ENCODE results near the gene LRP8. TPM values are rescaled to one million over a fixed set of nuclear protein-coding genes. Genes with fewer than 3 reads are reported as not detected.
"Not testable (repeated sequence)": the region's sequence is repeated elsewhere in the genome, so short reads cannot be mapped to it uniquely, and the experiment has no call there.

The LRP8 gene
- total and polyA plus RNA-seq, 9 of the 15 experiments (the other 6 are each of a cell fraction or from before 2014, with no cell fraction given): 7.1 to 56.1 (median 31.3) TPM

- no peak for TF ChIP-seq CGGBP1 (CRISPR knock-in tag; IDR thresholded peaks at IDR 0.05)
- TF ChIP-seq TAL1 (IDR thresholded peaks at IDR 0.05): no peak
These were observed 43.4 kb downstream of the LRP8 start (continued) for GRCh38 chr1:53284224-53285020.

- H2AFZ ChIP-seq (ENCODE audit: low read depth, low read length); FAIRE-seq; H3K4me3 ChIP-seq; H4K20me1 ChIP-seq (replicated peaks; ENCODE audit: control insufficient read depth, insufficient read depth, low read length); H3K9me1 ChIP-seq (ENCODE audit: control insufficient read depth, insufficient read depth, low read length); in situ Hi-C loops (cut with MboI); H3K4me2 ChIP-seq (ENCODE audit: insufficient read depth, low read length); ATAC-seq; POLR2A ChIA-PET; H3K9me3 ChIP-seq (replicated peaks; ENCODE audit: control insufficient read depth, insufficient read depth, low read depth, low read length); H3K9ac ChIP-seq (ENCODE audit: insufficient read depth in 1 of 2, low read depth in 2 of 2, low read length in 2 of 2); H3K27me3 ChIP-seq (ENCODE audit: control insufficient read depth in 2 of 2, insufficient read depth in 2 of 2, low read length in 2 of 2); BruUV-seq (replicated peaks); DNase-seq (ENCODE audit: extremely low read depth in 1 of 4, low spot score in 3 of 4); H3K79me2 ChIP-seq (ENCODE audit: control insufficient read depth, insufficient read depth, low read length); intact Hi-C loops (cut with micrococcal nuclease); H3K27ac ChIP-seq (ENCODE audit: extremely low read depth, low read depth, low read length); H3K4me1 ChIP-seq (replicated peaks in 1 of 2; ENCODE audit: control insufficient read depth in 2 of 2, insufficient read depth in 2 of 2, low read length in 2 of 2): not testable (repeated sequence)
- 91% methylated on average over 12 of the region's 12 CpGs for WGBS (ENCODE audit: insufficient coverage, low coverage, missing lambda C conversion rate)
- H3K36me3 ChIP-seq (ENCODE audit: control insufficient read depth, insufficient read depth, low read length): peaks cover 85% of the 10 kb centered on the region
- CTCF ChIA-PET (ENCODE audit: low intra/inter-chr PET ratio): interaction anchor here (1.7 kb wide), 1 partner anchor 110 kb away, joined by 5 read pairs; no protein-coding TSS in a partner anchor
These were observed 44.7 kb downstream of the LRP8 start for GRCh38 chr1:53283156-53283555.

GRCh38 chr1:53281133-53281532 lies 46.7 kb downstream of the LRP8 start:
- H3K9ac ChIP-seq (ENCODE audit: insufficient read depth in 1 of 2, low read depth in 2 of 2, low read length in 2 of 2): no peak overlapping the region
- H3K4me1 ChIP-seq (replicated peaks in 1 of 2; ENCODE audit: control insufficient read depth in 2 of 2, insufficient read depth in 2 of 2, low read length in 2 of 2): no peaks in the 10 kb centered on the region
- intact Hi-C loops (cut with micrococcal nuclease): no loop called here
- no peaks in the 10 kb centered on the region for H3K9me1 ChIP-seq (ENCODE audit: control insufficient read depth, insufficient read depth, low read length)
- ChIA-PET POLR2A (interaction anchor here (0.8 kb wide), 1 partner anchor 14 kb away, joined by 3 read pairs; no protein-coding TSS in a partner anchor), CTCF (ENCODE audit: low intra/inter-chr PET ratio) (interaction anchor here (5.9 kb wide), 1 partner anchor 111 kb away, joined by 123 read pairs; no protein-coding TSS in a partner anchor)
- no TSS peak for BruUV-seq (replicated peaks)
- peaks cover 83% of the 10 kb centered on the region for H3K36me3 ChIP-seq (ENCODE audit: control insufficient read depth, insufficient read depth, low read length)
- FAIRE-seq (no peak), DNase-seq (ENCODE audit: extremely low read depth in 1 of 4, low spot score in 3 of 4) (no peak), ATAC-seq (no peak)
- TF ChIP-seq ZMIZ1 (IDR thresholded peaks at IDR 0.05; ENCODE audit: low read depth in 2 of 2, low read length in 2 of 2): no peak
- in situ Hi-C loops (cut with MboI): no loop called here
- WGBS (ENCODE audit: insufficient coverage, low coverage, missing lambda C conversion rate): 87% methylated on average over 9 of the region's 9 CpGs
- no peak overlapping the region for H3K4me2 ChIP-seq (ENCODE audit: insufficient read depth, low read length)
- no peak overlapping the region for H3K4me3 ChIP-seq
- no peaks in the 10 kb centered on the region for H3K27me3 ChIP-seq (ENCODE audit: control insufficient read depth in 2 of 2, insufficient read depth in 2 of 2, low read length in 2 of 2)
- no peak overlapping the region for H3K27ac ChIP-seq (ENCODE audit: extremely low read depth, low read depth, low read length)
- peaks cover 8% of the 10 kb centered on the region; the same call in 1 of the 2 replicates for H4K20me1 ChIP-seq (replicated peaks; ENCODE audit: control insufficient read depth, insufficient read depth, low read length)
- H2AFZ ChIP-seq (ENCODE audit: low read depth, low read length): no peak overlapping the region
- H3K9me3 ChIP-seq (replicated peaks; ENCODE audit: control insufficient read depth, insufficient read depth, low read depth, low read length): no peaks in the 10 kb centered on the region
- H3K79me2 ChIP-seq (ENCODE audit: control insufficient read depth, insufficient read depth, low read length): no peaks in the 10 kb centered on the region

Measured in K562 (cell line).